SW480 (cell line): Measurements from ENCODE around the gene CPXM2.
A peak's percentile ranks its signal among the peaks of the same experiment; 100 is the strongest.

ENCODE experiments used
- DNase-seq: peaks from one replicate; pipeline ENCODE4 v3.0.0-alpha.2; 2016; ENCODE audit warnings: low spot score

Gene CPXM2

GRCh38 chr10:123904834-123905409, 13.3 kb upstream of the CPXM2 start:
- no peak for DNase-seq

- DNase-seq: no peak
These were observed 12.0 kb upstream of the CPXM2 start for GRCh38 chr10:123903621-123904020.

GRCh38 chr10:123901621-123902020, 10.0 kb upstream of the CPXM2 start:
- DNase-seq: no peak

- no peak for DNase-seq
These were observed 5.5 kb upstream of the CPXM2 start for GRCh38 chr10:123897146-123897545.

- DNase-seq: no peak
These were observed 4.8 kb upstream of the CPXM2 start for GRCh38 chr10:123896246-123896927.

GRCh38 chr10:123893651-123894050, 2.0 kb upstream of the CPXM2 start:
- no peak for DNase-seq

- DNase-seq: no peak
These were observed 857 bp downstream of the CPXM2 start for GRCh38 chr10:123890756-123891143.

GRCh38 chr10:123890226-123890625, 1.4 kb downstream of the CPXM2 start:
- no peak for DNase-seq

- no peak for DNase-seq
These were observed 1.8 kb downstream of the CPXM2 start for GRCh38 chr10:123889821-123890220.

GRCh38 chr10:123888751-123889150, 2.9 kb downstream of the CPXM2 start:
- DNase-seq: no peak

GRCh38 chr10:123888256-123888655, 3.4 kb downstream of the CPXM2 start:
- no peak for DNase-seq

GRCh38 chr10:123886292-123886691, 5.3 kb downstream of the CPXM2 start:
- DNase-seq: no peak

- DNase-seq: no peak
These were observed 6.0 kb downstream of the CPXM2 start for GRCh38 chr10:123885406-123886170.

- DNase-seq: no peak
These were observed 6.7 kb downstream of the CPXM2 start for GRCh38 chr10:123884907-123885381.

- DNase-seq: no peak
These were observed 7.2 kb downstream of the CPXM2 start for GRCh38 chr10:123884351-123884906.

- DNase-seq: no peak
These were observed 7.8 kb downstream of the CPXM2 start for GRCh38 chr10:123883673-123884320.

- DNase-seq: no peak
These were observed 8.7 kb downstream of the CPXM2 start for GRCh38 chr10:123882681-123883445.

- DNase-seq: no peak
These were observed 9.4 kb downstream of the CPXM2 start for GRCh38 chr10:123882177-123882576.

GRCh38 chr10:123879606-123880257, 11.9 kb downstream of the CPXM2 start:
- no peak for DNase-seq

- no peak for DNase-seq
These were observed 12.8 kb downstream of the CPXM2 start for GRCh38 chr10:123878666-123879303.

GRCh38 chr10:123870260-123870659, 21.3 kb downstream of the CPXM2 start:
- peak; percentile 21 for DNase-seq
